OCI-LY7 (cell line): Measurements from ENCODE around the gene GPANK1. TPM values are rescaled to one million over a fixed set of nuclear protein-coding genes. Genes with fewer than 3 reads are reported as not detected.
A peak's percentile ranks its signal among the peaks of the same experiment; 100 is the strongest.

Source experiments
- BruUV-seq: library from RNA; stranded (reverse); fragments of 400-500 nt; replicated peaks from 2 replicates; lab custom pipeline; 2021; lab: Mats Ljungman, UMichigan
- CTCF ChIA-PET: fragments of 300-600 bp; sonication (Branson Sonifier 250); formaldehyde crosslinking; loops from one replicate; lab custom pipeline; 2022; ENCODE audit warnings: antibody characterized with exemption; ENCODE audit not compliant: unreplicated experiment; lab: Charles Lee
- POLR2A ChIA-PET: fragments of 300-600 bp; sonication (Branson Sonifier 250); formaldehyde crosslinking; loops from one replicate; lab custom pipeline; 2022; ENCODE audit warnings: antibody characterized with exemption; lab: Charles Lee
- DNase-seq: peaks from one replicate; pipeline ENCODE4 v3.0.0-alpha.2; 2015; ENCODE audit warnings: low spot score
- H2AFZ ChIP-seq: fragments of 200-600 bp; sonication (generic), shearing (Covaris generic); 2 replicates; pipeline ENCODE4 v1.6.1; 2014; ENCODE audit warnings: mild to moderate bottlenecking, antibody characterized with exemption, low read length, moderate library complexity
- H3K27ac ChIP-seq: fragments of 200-600 bp; sonication (generic); 2 replicates; pipeline ENCODE4 v1.5.1; 2014; ENCODE audit warnings: mixed run types, low read depth, mild to moderate bottlenecking, moderate library complexity, low read length, inconsistent platforms; ENCODE audit not compliant: poor library complexity, severe bottlenecking
- H3K36me3 ChIP-seq: fragments of 200-600 bp; sonication (generic); 2 replicates; pipeline ENCODE4 v1.6.1; 2014; ENCODE audit warnings: mild to moderate bottlenecking, antibody characterized with exemption, low read length, moderate library complexity, mixed read lengths; ENCODE audit not compliant: insufficient read depth
- H3K4me1 ChIP-seq: fragments of 200-600 bp; sonication (generic); 2 replicates; pipeline ENCODE4 v1.5.1; 2014; ENCODE audit warnings: mild to moderate bottlenecking, low read length; ENCODE audit not compliant: insufficient read depth, poor library complexity, severe bottlenecking
- H3K4me2 ChIP-seq: fragments of 200-600 bp; sonication (generic); 2 replicates; pipeline ENCODE4 v1.6.1; 2014; ENCODE audit warnings: mild to moderate bottlenecking, low read length
- H3K4me3 ChIP-seq: fragments of 200-600 bp; sonication (generic); 2 replicates; pipeline ENCODE4 v1.5.1; 2014; ENCODE audit warnings: mild to moderate bottlenecking, low read depth, low read length; ENCODE audit not compliant: poor library complexity, severe bottlenecking
- H3K79me2 ChIP-seq: fragments of 200-600 bp; sonication (generic); 2 replicates; pipeline ENCODE4 v1.6.1; 2016; ENCODE audit warnings: low read depth, mild to moderate bottlenecking, low read length, moderate library complexity, mixed read lengths; ENCODE audit not compliant: insufficient read depth
- H3K9me2 ChIP-seq: fragments of 200-600 bp; sonication (generic); 2 replicates; pipeline ENCODE4 v1.6.1; 2016; ENCODE audit warnings: mild to moderate bottlenecking, low read length, mixed read lengths; ENCODE audit not compliant: insufficient read depth
- H3K9me3 ChIP-seq: fragments of 200-600 bp; sonication (generic); 2 replicates; pipeline ENCODE4 v1.6.1; 2014; ENCODE audit warnings: mild to moderate bottlenecking, mixed run types, low read length, mixed read lengths
- H4K20me1 ChIP-seq: fragments of 200-600 bp; sonication (generic); 2 replicates; pipeline ENCODE4 v1.6.1; 2014; ENCODE audit warnings: mild to moderate bottlenecking, antibody characterized with exemption, low read length, moderate library complexity, mixed read lengths; ENCODE audit not compliant: insufficient read depth
- EZH2phosphoT487 ChIP-seq: fragments of 200-600 bp; sonication (generic); IDR thresholded peaks from 2 replicates; pipeline ENCODE4 v1.6.1; 2018; ENCODE audit warnings: low read depth, borderline replicate concordance, mild to moderate bottlenecking, mixed run types, antibody characterized with exemption, low read length, moderate library complexity, mixed read lengths
- intact Hi-C: fragments of 100-400 bp; cut with micrococcal nuclease; formaldehyde crosslinking; loops from one replicate; pipeline ENCODE4 v1.10.0; 2022; ENCODE audit not compliant: unreplicated experiment
- total RNA-seq, 2 experiments: library from RNA; depleted of rRNA in 1 of 2; stranded (reverse); fragments of >200 nt in 1 of 2; shearing (Covaris generic) in 1 of 2; gene quantifications; 2 replicates each; pipeline ENCODE4 v1.2.3, GENCODE V29; 2014 to 2022
- TF ChIP-seq, protein P1 (sequence below): fragments of 200-600 bp; sonication (generic); conservative IDR thresholded peaks from 2 replicates; pipeline ENCODE4 v1.5.1; 2014; ENCODE audit warnings: mild to moderate bottlenecking, antibody characterized with exemption, low read length, moderate library complexity, mixed read lengths

GPANK1 gene
- total RNA-seq, 2 experiments from 2014 or later, result 34.3 to 40.7 TPM

DNA sequence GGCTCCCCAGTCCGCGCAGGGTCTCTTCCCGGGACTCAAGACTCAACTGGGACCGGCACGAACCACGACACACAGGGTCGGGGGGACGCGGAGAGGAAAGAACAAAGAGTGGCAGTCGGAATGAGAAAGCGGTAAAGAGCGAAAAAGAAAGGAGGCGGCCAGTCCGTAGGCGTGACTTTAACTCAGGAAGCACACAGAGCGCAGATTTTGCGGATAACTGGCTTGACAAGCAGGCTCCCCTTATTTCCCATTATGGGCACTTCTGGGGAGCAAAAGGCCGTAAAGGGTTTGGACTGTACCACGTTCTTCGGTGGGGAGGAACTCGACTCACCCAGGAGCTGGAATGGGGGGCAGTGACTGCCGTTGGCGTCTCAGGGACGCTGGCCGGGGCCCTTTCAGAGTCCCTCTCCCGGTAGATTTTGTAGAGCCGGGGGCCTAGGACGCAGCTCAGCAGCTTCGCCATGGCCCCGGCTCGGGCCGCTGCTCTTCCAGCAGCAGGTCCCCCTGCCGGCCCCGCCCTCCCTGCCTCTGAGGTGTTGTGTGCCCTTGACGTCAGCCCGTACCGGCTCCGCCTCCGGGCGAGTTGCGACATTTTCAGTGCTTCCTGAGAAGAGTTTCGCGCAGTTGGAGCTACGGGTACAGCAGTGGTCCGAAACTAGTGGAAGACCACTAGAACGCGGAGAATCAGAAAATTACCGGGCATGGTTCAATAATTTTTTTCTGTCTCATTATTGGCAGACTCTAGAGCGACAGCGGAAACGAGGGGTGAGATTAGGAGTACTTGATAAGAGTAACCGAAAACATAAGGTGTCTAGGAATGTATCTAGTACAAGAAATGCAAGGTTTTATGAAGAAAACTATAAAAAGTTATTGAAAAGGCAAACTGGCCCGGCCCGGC is 38.3 kb upstream of the GPANK1 start, which contains the start of gene ABHD16A:
Gene ABHD16A (minus strand): TSS at position 506 of the 898 bp plus-strand sequence. CDS start 43 bp downstream, at position 463.
- Histone ChIP-seq H3K4me3 (peak within 1 kb of the TSS; percentile 78), H4K20me1 (no peaks in the 10 kb centered on the region), H3K9me3 (no peaks in the 10 kb centered on the region), H3K4me1 (peaks cover 20% of the 10 kb centered on the region), H3K4me2 (peak within 1 kb of the TSS; percentile 98), H3K36me3 (peaks cover 16% of the 10 kb centered on the region), H3K9me2 (no peaks in the 10 kb centered on the region), H3K27ac (peak within 1 kb of the TSS; percentile 74), H2AFZ (peak within 1 kb of the TSS; percentile 88), H3K79me2 (peaks cover 14% of the 10 kb centered on the region; the same call in 1 of the 2 replicates)
- TF ChIP-seq, protein P1, sequence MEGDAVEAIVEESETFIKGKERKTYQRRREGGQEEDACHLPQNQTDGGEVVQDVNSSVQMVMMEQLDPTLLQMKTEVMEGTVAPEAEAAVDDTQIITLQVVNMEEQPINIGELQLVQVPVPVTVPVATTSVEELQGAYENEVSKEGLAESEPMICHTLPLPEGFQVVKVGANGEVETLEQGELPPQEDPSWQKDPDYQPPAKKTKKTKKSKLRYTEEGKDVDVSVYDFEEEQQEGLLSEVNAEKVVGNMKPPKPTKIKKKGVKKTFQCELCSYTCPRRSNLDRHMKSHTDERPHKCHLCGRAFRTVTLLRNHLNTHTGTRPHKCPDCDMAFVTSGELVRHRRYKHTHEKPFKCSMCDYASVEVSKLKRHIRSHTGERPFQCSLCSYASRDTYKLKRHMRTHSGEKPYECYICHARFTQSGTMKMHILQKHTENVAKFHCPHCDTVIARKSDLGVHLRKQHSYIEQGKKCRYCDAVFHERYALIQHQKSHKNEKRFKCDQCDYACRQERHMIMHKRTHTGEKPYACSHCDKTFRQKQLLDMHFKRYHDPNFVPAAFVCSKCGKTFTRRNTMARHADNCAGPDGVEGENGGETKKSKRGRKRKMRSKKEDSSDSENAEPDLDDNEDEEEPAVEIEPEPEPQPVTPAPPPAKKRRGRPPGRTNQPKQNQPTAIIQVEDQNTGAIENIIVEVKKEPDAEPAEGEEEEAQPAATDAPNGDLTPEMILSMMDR, result no peak
- TF ChIP-seq EZH2phosphoT487, result no peak
- CTCF ChIA-PET, result interaction anchor here (0.9 kb wide), 1 partner anchor 37 kb away, joined by 3 read pairs; the partner anchor contains the start of gene MSH5
- POLR2A ChIA-PET, result interaction anchor here (0.6 to 1.9 kb wide), 10 partner anchors 21 to 752 kb away, joined by 3 to 7 read pairs (median 4); partner anchors contain the start of genes CLIC1, HSPA1B and MSH5
- BruUV-seq, result no TSS peak
- intact Hi-C loops, result loop anchor here (1.0 to 10.0 kb wide), 4 partner anchors 24 to 252 kb away; partner anchors contain the start of genes NELFE and SKIC2
- peak; percentile 99 for DNase-seq

DNA sequence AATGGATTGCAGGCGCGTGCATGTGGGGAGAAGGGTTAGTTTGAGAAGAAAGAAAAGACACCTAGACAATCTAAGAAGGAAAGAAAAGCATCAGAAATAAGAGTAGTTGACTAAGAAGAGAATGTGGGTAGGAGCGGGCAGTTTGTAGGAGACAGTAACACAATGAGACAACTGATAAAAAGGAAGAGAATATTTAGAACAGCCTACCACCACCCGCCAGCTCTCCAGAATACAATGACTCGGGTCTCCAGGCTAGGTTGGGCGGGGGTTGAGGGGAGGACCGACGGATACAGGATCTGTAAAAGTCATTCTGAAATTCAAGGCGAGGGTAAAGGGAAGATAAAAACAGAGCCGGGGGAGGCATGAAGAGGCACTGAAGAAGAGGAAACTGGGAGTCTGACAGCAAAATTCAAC is 37.6 kb upstream of the GPANK1 start:
- intact Hi-C loops, result loop anchor here (2.0 to 10.0 kb wide), 3 partner anchors 24 to 252 kb away; partner anchors contain the start of genes NELFE and SKIC2
- peak overlapping the region; percentile 98 for H3K4me2 ChIP-seq
- H4K20me1 ChIP-seq, result no peaks in the 10 kb centered on the region
- peaks cover 16% of the 10 kb centered on the region for H3K36me3 ChIP-seq
- no peaks in the 10 kb centered on the region for H3K9me2 ChIP-seq
- H3K27ac ChIP-seq, result peak overlapping the region; percentile 74
- H3K79me2 ChIP-seq, result peaks cover 14% of the 10 kb centered on the region; the same call in 1 of the 2 replicates
- BruUV-seq, result TSS peak; percentile 80
- peak overlapping the region; percentile 88 for H2AFZ ChIP-seq
- TF ChIP-seq EZH2phosphoT487, result no peak
- TF ChIP-seq, protein P1, result no peak
- H3K4me3 ChIP-seq, result peak overlapping the region; percentile 78
- ChIA-PET CTCF (no interaction called here), POLR2A (interaction anchor here (0.6 to 0.9 kb wide), 2 partner anchors 69 to 125 kb away, joined by 3 to 4 read pairs; partner anchors contain the start of gene HSPA1B)
- H3K9me3 ChIP-seq, result no peaks in the 10 kb centered on the region
- DNase-seq, result no peak
- H3K4me1 ChIP-seq, result peaks cover 20% of the 10 kb centered on the region
